GM11168 (cell line): ENCODE results near the gene RAP1GAP.

Experiments used
- in situ Hi-C: fragments of 300-500 bp; cut with MboI; formaldehyde crosslinking; loops from one replicate; pipeline ENCODE4 v1.12.0; 2022; ENCODE audit warnings: low sequenced_read_pairs; ENCODE audit not compliant: unreplicated experiment

The RAP1GAP gene

DNA sequence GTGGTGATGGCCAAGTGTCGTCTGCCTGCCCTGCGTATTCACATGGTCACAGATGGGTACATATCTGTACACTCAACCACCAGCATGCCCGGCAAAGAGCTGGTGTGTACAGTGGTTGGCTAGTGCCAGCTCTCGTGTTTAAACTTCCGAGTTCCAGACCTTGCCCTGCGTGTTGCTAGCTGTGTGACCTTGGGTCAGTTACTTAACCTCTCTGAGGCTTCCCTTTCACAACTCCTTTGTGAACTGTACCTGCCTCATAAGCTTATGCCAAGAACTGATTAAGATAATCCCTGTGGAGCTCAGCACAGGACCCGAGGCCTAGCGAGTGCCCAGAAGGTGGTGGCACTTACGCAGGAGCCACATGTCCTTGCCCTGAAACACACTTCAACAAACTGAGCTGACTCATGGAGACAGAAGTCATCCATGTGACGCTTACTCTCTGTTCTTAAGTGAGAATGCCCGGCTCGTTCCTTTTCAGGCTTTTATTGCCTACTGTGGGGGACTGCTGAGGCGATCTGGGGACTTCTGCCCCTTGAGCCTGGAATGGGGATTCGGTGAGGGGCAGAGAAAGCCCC is 104.5 kb downstream of the RAP1GAP start:
- in situ Hi-C loops: no loop called here

GRCh38 chr1:21563971-21564370 is 105.2 kb downstream of the RAP1GAP start:
- in situ Hi-C loops: no loop called here

GRCh38 chr1:21562896-21563295 is 106.3 kb downstream of the RAP1GAP start:
- in situ Hi-C loops: no loop called here

GRCh38 chr1:21560916-21561638 is 108.1 kb downstream of the RAP1GAP start:
- in situ Hi-C loops: no loop called here

DNA sequence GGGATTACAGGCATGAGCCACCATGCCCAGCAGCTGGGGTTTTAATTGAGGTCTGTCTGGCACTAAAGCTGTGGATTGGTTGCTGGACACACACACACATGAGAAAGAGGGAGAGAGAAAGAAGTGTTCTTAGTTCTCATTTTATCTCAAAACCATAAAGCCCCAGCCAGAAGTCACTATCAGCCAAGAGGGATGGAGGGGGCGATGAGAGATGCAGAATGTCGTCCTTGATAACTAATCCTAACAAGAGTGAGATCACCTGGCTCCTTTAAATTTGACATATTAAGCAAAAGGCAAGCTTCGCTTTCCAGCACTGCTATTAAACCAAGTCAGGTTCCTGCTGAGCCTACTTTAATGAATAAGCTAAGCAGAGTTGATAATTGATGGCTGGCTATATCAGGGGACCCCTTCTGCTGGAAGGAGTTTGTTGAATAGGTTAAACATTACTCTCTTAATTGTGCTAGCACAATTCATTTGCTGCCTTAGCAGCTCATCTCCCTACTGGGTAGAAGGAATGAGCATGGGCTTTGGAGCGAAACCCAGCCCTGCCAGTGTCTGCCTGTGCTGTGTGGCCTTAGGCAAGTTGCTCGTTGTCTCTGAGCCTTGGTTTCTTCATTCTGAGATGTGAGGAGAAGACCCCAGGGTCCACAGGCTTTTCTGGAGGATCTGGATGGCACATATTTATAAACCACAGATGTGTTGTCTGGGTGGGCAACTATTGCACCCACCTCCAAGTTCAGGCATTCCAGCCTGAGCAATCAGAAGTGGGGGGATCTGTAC is 109.2 kb downstream of the RAP1GAP start:
- in situ Hi-C loops: no loop called here

GRCh38 chr1:21553116-21553926 is 115.8 kb downstream of the RAP1GAP start:
- in situ Hi-C loops: no loop called here

- in situ Hi-C loops: no loop called here
Measured at GRCh38 chr1:21552715-21553114, 116.4 kb downstream of the RAP1GAP start.

GRCh38 chr1:21550866-21551475 is 118.2 kb downstream of the RAP1GAP start:
- in situ Hi-C loops: no loop called here

- in situ Hi-C loops: no loop called here
Measured at GRCh38 chr1:21550097-21550496, 119.1 kb downstream of the RAP1GAP start.

- in situ Hi-C loops: no loop called here
Measured at GRCh38 chr1:21547876-21548275, 121.3 kb downstream of the RAP1GAP start.
